ENCODE results near the gene IP6K2.

DNA sequence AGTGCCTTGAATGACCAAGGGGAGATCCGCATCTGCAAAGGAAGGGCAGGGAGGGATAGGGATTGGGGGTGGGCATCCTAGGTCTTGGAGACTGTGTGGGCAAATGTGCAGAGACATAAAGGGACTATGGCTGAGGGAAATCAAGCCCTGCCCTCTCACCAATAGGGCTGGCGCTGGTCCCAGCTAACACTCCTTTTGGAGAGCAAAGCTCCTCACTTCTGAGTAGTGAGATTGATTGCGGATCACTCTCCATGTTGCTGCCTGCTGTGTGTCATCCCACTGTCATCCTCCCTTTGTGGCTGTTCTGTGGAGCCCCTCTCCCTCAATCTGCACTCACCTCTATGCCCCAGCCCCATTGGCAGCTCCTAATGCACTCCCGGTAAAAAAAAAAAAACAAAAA lies 52.1 kb downstream of the IP6K2 start:
- TF ChIP-seq, protein P1, sequence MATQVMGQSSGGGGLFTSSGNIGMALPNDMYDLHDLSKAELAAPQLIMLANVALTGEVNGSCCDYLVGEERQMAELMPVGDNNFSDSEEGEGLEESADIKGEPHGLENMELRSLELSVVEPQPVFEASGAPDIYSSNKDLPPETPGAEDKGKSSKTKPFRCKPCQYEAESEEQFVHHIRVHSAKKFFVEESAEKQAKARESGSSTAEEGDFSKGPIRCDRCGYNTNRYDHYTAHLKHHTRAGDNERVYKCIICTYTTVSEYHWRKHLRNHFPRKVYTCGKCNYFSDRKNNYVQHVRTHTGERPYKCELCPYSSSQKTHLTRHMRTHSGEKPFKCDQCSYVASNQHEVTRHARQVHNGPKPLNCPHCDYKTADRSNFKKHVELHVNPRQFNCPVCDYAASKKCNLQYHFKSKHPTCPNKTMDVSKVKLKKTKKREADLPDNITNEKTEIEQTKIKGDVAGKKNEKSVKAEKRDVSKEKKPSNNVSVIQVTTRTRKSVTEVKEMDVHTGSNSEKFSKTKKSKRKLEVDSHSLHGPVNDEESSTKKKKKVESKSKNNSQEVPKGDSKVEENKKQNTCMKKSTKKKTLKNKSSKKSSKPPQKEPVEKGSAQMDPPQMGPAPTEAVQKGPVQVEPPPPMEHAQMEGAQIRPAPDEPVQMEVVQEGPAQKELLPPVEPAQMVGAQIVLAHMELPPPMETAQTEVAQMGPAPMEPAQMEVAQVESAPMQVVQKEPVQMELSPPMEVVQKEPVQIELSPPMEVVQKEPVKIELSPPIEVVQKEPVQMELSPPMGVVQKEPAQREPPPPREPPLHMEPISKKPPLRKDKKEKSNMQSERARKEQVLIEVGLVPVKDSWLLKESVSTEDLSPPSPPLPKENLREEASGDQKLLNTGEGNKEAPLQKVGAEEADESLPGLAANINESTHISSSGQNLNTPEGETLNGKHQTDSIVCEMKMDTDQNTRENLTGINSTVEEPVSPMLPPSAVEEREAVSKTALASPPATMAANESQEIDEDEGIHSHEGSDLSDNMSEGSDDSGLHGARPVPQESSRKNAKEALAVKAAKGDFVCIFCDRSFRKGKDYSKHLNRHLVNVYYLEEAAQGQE (IDR thresholded peaks at IDR 0.05; ENCODE audit: insufficient read depth in 1 of 2, low read depth in 2 of 2, low read length in 2 of 2), result no peak
- TF ChIP-seq TAF1 (IDR thresholded peaks at IDR 0.05; ENCODE audit: borderline replicate concordance, insufficient read depth, low read length) (no peak), POLR2AphosphoS5 (IDR thresholded peaks at IDR 0.05; ENCODE audit: low read depth, low read length) (no peak)

All from PFSK-1 (cell line).